GM12878 (cell line): ENCODE results near the gene COL5A3.

ENCODE experiments used
- BCL3 ChIP-seq: IDR thresholded peaks from 2 replicates; pipeline ENCODE4 v1.6.1; 2011; ENCODE audit warnings: borderline replicate concordance, low read depth, mild to moderate bottlenecking, moderate library complexity, low read length; ENCODE audit not compliant: insufficient read depth, poor library complexity, severe bottlenecking
- CHD1 ChIP-seq: IDR thresholded peaks from 2 replicates; pipeline ENCODE4 v1.6.1; 2012; ENCODE audit warnings: low read depth, low read length, improper control_type of control experiment
- EGR1 ChIP-seq, 2 experiments: IDR thresholded peaks; 1 replicate in 1 of 2; 2 replicates in 1 of 2; pipeline ENCODE4 v1.6.1; 2011 to 2012; ENCODE audit warnings: low read depth in 2 of 2, low read length in 2 of 2, borderline replicate concordance in 1 of 2, mild to moderate bottlenecking in 1 of 2, moderate library complexity in 1 of 2
- GATAD2B ChIP-seq: fragments of 450-650 bp; conservative IDR thresholded peaks from 2 replicates; pipeline ENCODE4 v1.6.1; 2017; ENCODE audit warnings: low read depth, mild to moderate bottlenecking, moderate library complexity
- JUND ChIP-seq: IDR thresholded peaks from 2 replicates; pipeline ENCODE4 v1.6.1; 2012; ENCODE audit warnings: low read depth, mild to moderate bottlenecking, low read length, improper control_type of control experiment, moderate library complexity
- MYC ChIP-seq: IDR thresholded peaks from 2 replicates; pipeline ENCODE4 v1.6.1; 2011; ENCODE audit warnings: mild to moderate bottlenecking, low read length, moderate library complexity, inconsistent platforms; ENCODE audit not compliant: insufficient read depth, insufficient replicate concordance, insufficient read length, severe bottlenecking
- PML ChIP-seq: IDR thresholded peaks from 2 replicates; pipeline ENCODE4 v1.6.1; 2012; ENCODE audit warnings: low read length, inconsistent platforms
- POLR2AphosphoS5 ChIP-seq: IDR thresholded peaks from 2 replicates; pipeline ENCODE4 v1.6.1; 2011; ENCODE audit warnings: mild to moderate bottlenecking, low read length, inconsistent platforms
- REST ChIP-seq: IDR thresholded peaks from 2 replicates; pipeline ENCODE4 v1.6.1; 2012; ENCODE audit warnings: mild to moderate bottlenecking, low read depth, low read length
- SIN3A ChIP-seq: IDR thresholded peaks from 2 replicates; pipeline ENCODE4 v1.6.1; 2012; ENCODE audit warnings: low read depth, low read length, improper control_type of control experiment
- SUZ12 ChIP-seq: fragments of 200-600 bp; sonication (generic); IDR thresholded peaks from one replicate; pipeline ENCODE4 v1.6.1; 2018; ENCODE audit warnings: antibody characterized with exemption, mild to moderate bottlenecking; ENCODE audit not compliant: unreplicated experiment
- TAF1 ChIP-seq: IDR thresholded peaks from 2 replicates; pipeline ENCODE4 v1.6.1; 2011; ENCODE audit warnings: mild to moderate bottlenecking, low read depth, low read length, borderline replicate concordance
- YY1 ChIP-seq: IDR thresholded peaks from 2 replicates; pipeline ENCODE4 v1.6.1; 2011; ENCODE audit warnings: low read depth, mild to moderate bottlenecking, low read length
- TF ChIP-seq, protein P1 (sequence below): IDR thresholded peaks from 2 replicates; pipeline ENCODE4 v1.6.1; 2012; ENCODE audit warnings: low read depth, low read length, improper control_type of control experiment

DNA sequence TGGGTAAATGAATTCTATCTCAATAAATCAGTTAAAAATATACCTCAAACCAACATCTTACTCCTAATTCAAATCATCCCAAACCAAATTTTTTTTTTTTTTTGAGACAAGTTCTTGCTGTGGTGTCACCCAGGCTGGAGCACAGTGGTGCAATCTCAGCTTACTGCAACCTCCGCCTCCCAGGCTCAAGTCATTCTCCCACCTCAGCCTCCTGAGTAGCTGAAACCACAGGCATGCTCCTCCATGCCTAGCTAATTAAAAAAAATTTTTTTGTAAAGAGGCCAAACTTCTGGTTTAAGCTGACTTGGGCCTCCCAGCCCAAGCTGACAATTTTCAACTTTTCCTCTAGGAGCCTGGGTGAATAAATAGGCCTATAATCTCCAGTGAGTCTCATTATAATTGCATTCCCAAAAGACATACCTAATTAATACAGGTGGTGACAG is 51.9 kb downstream of the COL5A3 start:
- TF ChIP-seq TAF1 (no peak), POLR2AphosphoS5 (no peak), MYC (no peak), EGR1 (IDR thresholded peaks at IDR 0.05; ENCODE audit: borderline replicate concordance in 1 of 2, low read depth in 2 of 2, low read length in 2 of 2) (no peak), SIN3A (no peak), SUZ12 (no peak), CHD1 (no peak), YY1 (no peak), PML (no peak), REST (no peak), GATAD2B (no peak), BCL3 (no peak), JUND (no peak)
- TF ChIP-seq, protein P1, sequence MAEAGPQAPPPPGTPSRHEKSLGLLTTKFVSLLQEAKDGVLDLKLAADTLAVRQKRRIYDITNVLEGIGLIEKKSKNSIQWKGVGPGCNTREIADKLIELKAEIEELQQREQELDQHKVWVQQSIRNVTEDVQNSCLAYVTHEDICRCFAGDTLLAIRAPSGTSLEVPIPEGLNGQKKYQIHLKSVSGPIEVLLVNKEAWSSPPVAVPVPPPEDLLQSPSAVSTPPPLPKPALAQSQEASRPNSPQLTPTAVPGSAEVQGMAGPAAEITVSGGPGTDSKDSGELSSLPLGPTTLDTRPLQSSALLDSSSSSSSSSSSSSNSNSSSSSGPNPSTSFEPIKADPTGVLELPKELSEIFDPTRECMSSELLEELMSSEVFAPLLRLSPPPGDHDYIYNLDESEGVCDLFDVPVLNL: no peak
